Mammary epithelial cell (primary cell): Measurements from ENCODE around the gene EGFL6.

Source experiments
- EZH2 ChIP-seq: IDR thresholded peaks from 2 replicates; pipeline ENCODE4 v1.6.1; 2012; ENCODE audit warnings: low read length, inconsistent platforms, borderline replicate concordance
- TF ChIP-seq, protein P1 (sequence below), 2 donors: IDR thresholded peaks in 1 of 2; conservative IDR thresholded peaks in 1 of 2; 2 replicates each; pipeline ENCODE4 v1.5.1; 2011 to 2012; ENCODE audit warnings: inconsistent platforms in 2 of 2, low read length in 2 of 2, mild to moderate bottlenecking in 2 of 2, control low read depth in 1 of 2, low read depth in 1 of 2; ENCODE audit not compliant: insufficient read depth in 1 of 2; ENCODE audit errors: extremely low read depth in 1 of 2

DNA sequence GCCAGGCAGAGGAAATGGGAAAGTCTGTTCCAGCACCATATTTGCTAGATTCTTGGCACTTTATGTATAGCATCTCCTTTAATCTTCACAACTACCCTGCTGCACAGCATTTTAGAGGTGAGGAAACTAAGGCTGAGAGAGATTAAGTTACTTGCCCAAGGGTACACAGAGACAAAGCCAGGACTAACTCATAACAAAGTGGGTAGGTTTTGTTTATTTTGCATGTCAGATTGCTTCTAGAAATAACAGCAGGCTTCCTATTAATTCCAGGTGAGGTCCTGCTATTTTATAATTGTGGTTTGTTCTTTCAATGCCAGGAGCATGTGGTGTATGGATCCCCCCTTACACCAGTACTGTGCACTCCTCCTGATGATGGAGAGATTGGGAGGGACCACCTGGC is 98.5 kb downstream of the EGFL6 start:
- TF ChIP-seq EZH2, result no peak
- TF ChIP-seq, protein P1, sequence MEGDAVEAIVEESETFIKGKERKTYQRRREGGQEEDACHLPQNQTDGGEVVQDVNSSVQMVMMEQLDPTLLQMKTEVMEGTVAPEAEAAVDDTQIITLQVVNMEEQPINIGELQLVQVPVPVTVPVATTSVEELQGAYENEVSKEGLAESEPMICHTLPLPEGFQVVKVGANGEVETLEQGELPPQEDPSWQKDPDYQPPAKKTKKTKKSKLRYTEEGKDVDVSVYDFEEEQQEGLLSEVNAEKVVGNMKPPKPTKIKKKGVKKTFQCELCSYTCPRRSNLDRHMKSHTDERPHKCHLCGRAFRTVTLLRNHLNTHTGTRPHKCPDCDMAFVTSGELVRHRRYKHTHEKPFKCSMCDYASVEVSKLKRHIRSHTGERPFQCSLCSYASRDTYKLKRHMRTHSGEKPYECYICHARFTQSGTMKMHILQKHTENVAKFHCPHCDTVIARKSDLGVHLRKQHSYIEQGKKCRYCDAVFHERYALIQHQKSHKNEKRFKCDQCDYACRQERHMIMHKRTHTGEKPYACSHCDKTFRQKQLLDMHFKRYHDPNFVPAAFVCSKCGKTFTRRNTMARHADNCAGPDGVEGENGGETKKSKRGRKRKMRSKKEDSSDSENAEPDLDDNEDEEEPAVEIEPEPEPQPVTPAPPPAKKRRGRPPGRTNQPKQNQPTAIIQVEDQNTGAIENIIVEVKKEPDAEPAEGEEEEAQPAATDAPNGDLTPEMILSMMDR (conservative IDR thresholded peaks at IDR 0.05 in 1 of 2, IDR thresholded peaks at IDR 0.05 in 1 of 2; ENCODE audit: extremely low read depth in 1 of 2, insufficient read depth in 1 of 2, low read depth in 1 of 2, low read length in 2 of 2), result no peak
